Astrocyte (in vitro differentiated cells and primary cell): ENCODE results near the gene CFAP57. TPM values are rescaled to one million over a fixed set of nuclear protein-coding genes. Genes with fewer than 3 reads are reported as not detected.

Experiments
- DNase-seq: peaks from one replicate; pipeline ENCODE4 v3.0.0-alpha.2; 2010; ENCODE audit warnings: low read depth
- FAIRE-seq: peaks from 2 replicates; lab custom pipeline; 2011; peaks lifted over from hg19 to GRCh38; lab: Jason Lieb, UNC
- H2AFZ ChIP-seq: 2 replicates; pipeline ENCODE4 v1.6.0; 2012; ENCODE audit warnings: low read depth, low read length, inconsistent platforms
- H3K27ac ChIP-seq: 2 replicates; pipeline ENCODE4 v1.5.1; 2011; ENCODE audit warnings: low read depth, low read length, inconsistent platforms
- H3K27me3 ChIP-seq: 2 replicates; pipeline ENCODE4 v1.6.0; 2011; ENCODE audit warnings: low read length, inconsistent platforms; ENCODE audit not compliant: insufficient read depth
- H3K36me3 ChIP-seq: 2 replicates; pipeline ENCODE4 v1.5.1; 2011; ENCODE audit warnings: low read length, inconsistent platforms; ENCODE audit not compliant: insufficient read depth
- H3K4me1 ChIP-seq: 2 replicates; pipeline ENCODE4 v1.5.1; 2011; ENCODE audit warnings: low read length, inconsistent platforms; ENCODE audit not compliant: insufficient read depth
- H3K4me2 ChIP-seq: 2 replicates; pipeline ENCODE4 v1.6.0; 2012; ENCODE audit warnings: low read length, inconsistent platforms
- H3K4me3 ChIP-seq: 2 replicates; pipeline ENCODE4 v1.5.1; 2011; ENCODE audit warnings: low read depth, mild to moderate bottlenecking, low read length, inconsistent platforms; ENCODE audit not compliant: insufficient read depth
- H3K79me2 ChIP-seq: 2 replicates; pipeline ENCODE4 v1.6.0; 2012; ENCODE audit warnings: mild to moderate bottlenecking, low read length, inconsistent platforms; ENCODE audit not compliant: insufficient read depth
- H3K9ac ChIP-seq: 2 replicates; pipeline ENCODE4 v1.6.0; 2012; ENCODE audit warnings: mild to moderate bottlenecking, low read length, inconsistent platforms
- H3K9me3 ChIP-seq: 2 replicates; pipeline ENCODE4 v1.5.1; 2012; ENCODE audit warnings: low read depth, mild to moderate bottlenecking, low read length, inconsistent platforms; ENCODE audit not compliant: insufficient read depth
- H4K20me1 ChIP-seq: 2 replicates; pipeline ENCODE4 v1.6.0; 2012; ENCODE audit warnings: low read length, inconsistent platforms; ENCODE audit not compliant: insufficient read depth
- H3K27ac Mint-ChIP-seq: one replicate; pipeline ENCODE4 v1.8.0; 2021; ENCODE audit warnings: mild to moderate bottlenecking, mixed read lengths; ENCODE audit not compliant: unreplicated experiment
- H3K27me3 Mint-ChIP-seq: one replicate; pipeline ENCODE4 v1.8.0; 2021; ENCODE audit warnings: low read depth, mixed read lengths; ENCODE audit not compliant: unreplicated experiment
- H3K36me3 Mint-ChIP-seq: one replicate; pipeline ENCODE4 v1.8.0; 2021; ENCODE audit warnings: low read depth, mixed read lengths; ENCODE audit not compliant: unreplicated experiment
- H3K4me1 Mint-ChIP-seq: one replicate; pipeline ENCODE4 v1.8.0; 2021; ENCODE audit warnings: low read depth, mixed read lengths; ENCODE audit not compliant: unreplicated experiment
- H3K4me3 Mint-ChIP-seq: one replicate; pipeline ENCODE4 v1.8.0; 2021; ENCODE audit warnings: mild to moderate bottlenecking, moderate library complexity, mixed read lengths; ENCODE audit not compliant: unreplicated experiment
- H3K9me3 Mint-ChIP-seq: one replicate; pipeline ENCODE4 v1.8.0; 2021; ENCODE audit warnings: mild to moderate bottlenecking, mixed read lengths; ENCODE audit not compliant: unreplicated experiment
- EZH2 ChIP-seq: IDR thresholded peaks from 2 replicates; pipeline ENCODE4 v1.6.1; 2012; ENCODE audit warnings: mild to moderate bottlenecking, low read length, inconsistent platforms; ENCODE audit not compliant: insufficient read depth
- total RNA-seq: library from RNA; stranded (reverse); gene quantifications from 2 replicates; pipeline ENCODE4 v1.2.1, GENCODE V29; 2021
- TF ChIP-seq, protein P1 (sequence below): IDR thresholded peaks from 2 replicates; pipeline ENCODE4 v1.5.1; 2011; ENCODE audit warnings: low read depth, mild to moderate bottlenecking, inconsistent platforms, low read length, moderate library complexity; ENCODE audit not compliant: insufficient read depth

CFAP57 gene
- total RNA-seq, 1 donor from 2014 or later: 0.18 TPM

DNA sequence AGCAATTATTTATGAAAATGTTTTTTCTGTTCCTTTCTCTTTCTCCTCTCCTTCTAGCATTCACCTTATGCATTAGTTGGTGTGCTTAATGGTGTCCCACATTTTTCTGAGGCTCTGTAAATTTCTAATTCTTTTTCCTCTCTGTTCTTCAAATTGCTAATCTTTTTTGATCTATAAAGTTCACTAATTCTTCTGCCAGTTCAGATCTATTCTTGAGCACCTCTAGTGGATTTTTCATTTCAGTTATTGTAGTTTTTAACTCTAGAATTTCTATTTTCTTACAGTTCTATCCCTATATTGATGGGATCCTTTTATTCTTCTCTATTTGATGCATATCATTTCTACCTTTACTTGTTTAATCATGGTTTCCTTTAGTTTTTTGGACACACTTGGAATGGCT, 22.4 kb downstream of the CFAP57 start:
- H3K9me3 Mint-ChIP-seq: peaks cover 5% of the 10 kb centered on the region

DNA sequence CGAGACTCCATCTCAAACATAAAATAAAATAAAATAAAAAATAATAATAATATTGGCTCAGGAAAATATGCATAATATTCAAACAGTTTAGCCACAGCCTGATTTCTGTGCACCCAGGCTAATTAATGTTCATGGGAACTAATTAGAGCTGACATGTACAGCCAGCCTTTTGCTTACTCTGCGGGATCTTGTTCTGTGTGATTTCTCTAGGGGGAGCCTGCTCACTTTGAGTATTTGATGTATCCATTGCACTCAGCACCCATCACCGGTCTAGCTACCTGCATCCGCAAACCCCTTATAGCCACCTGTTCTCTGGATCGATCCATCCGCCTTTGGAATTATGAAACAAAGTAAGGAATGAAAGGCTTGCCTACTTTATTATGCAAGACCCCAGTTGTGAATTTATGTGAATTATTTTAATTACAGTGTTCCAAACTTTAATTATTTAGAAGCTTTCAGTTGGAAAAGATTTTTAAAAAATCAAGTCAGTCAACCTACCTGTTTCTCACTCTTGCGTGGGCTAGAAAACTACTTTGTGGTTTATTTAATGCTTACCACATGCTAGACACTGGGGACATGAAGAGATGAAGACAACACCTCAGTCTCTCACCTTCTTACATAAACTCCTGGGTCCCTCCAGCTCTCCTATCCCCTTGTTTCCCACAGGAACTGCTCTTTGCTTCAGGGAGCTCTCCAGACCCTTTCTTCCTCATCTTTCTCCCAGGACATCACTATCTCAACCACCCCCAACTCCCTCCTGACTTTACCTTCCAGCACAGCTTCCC, 25.4 kb downstream of the CFAP57 start:
- H3K27me3 Mint-ChIP-seq: no peaks in the 10 kb centered on the region
- DNase-seq (no peak), FAIRE-seq (no peak)
- Histone ChIP-seq H4K20me1 (no peaks in the 10 kb centered on the region), H3K9me3 (no peaks in the 10 kb centered on the region), H3K4me2 (no peak overlapping the region), H3K9ac (no peak overlapping the region), H3K79me2 (no peaks in the 10 kb centered on the region), H3K27me3 (peaks cover 2% of the 10 kb centered on the region), H3K27ac (no peak overlapping the region), H3K4me1 (no peaks in the 10 kb centered on the region), H2AFZ (no peak overlapping the region), H3K4me3 (no peak overlapping the region), H3K36me3 (no peaks in the 10 kb centered on the region)
- H3K4me1 Mint-ChIP-seq: no peaks in the 10 kb centered on the region
- no peak overlapping the region for H3K4me3 Mint-ChIP-seq
- no peak overlapping the region for H3K27ac Mint-ChIP-seq
- H3K9me3 Mint-ChIP-seq: no peaks in the 10 kb centered on the region
- TF ChIP-seq, protein P1, sequence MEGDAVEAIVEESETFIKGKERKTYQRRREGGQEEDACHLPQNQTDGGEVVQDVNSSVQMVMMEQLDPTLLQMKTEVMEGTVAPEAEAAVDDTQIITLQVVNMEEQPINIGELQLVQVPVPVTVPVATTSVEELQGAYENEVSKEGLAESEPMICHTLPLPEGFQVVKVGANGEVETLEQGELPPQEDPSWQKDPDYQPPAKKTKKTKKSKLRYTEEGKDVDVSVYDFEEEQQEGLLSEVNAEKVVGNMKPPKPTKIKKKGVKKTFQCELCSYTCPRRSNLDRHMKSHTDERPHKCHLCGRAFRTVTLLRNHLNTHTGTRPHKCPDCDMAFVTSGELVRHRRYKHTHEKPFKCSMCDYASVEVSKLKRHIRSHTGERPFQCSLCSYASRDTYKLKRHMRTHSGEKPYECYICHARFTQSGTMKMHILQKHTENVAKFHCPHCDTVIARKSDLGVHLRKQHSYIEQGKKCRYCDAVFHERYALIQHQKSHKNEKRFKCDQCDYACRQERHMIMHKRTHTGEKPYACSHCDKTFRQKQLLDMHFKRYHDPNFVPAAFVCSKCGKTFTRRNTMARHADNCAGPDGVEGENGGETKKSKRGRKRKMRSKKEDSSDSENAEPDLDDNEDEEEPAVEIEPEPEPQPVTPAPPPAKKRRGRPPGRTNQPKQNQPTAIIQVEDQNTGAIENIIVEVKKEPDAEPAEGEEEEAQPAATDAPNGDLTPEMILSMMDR: no peak
- no peak for TF ChIP-seq EZH2
- no peaks in the 10 kb centered on the region for H3K36me3 Mint-ChIP-seq

More for the DNA sequence above, 22.4 kb downstream of the CFAP57 start:
- Histone ChIP-seq H3K79me2 (no peaks in the 10 kb centered on the region), H3K36me3 (no peaks in the 10 kb centered on the region), H3K27ac (no peak overlapping the region), H3K4me1 (no peaks in the 10 kb centered on the region), H3K4me3 (no peak overlapping the region), H2AFZ (no peak overlapping the region), H4K20me1 (no peaks in the 10 kb centered on the region), H3K27me3 (peaks cover 2% of the 10 kb centered on the region), H3K9me3 (no peaks in the 10 kb centered on the region), H3K4me2 (no peak overlapping the region), H3K9ac (no peak overlapping the region)
- DNase-seq: no peak
- no peak for FAIRE-seq
- H3K27me3 Mint-ChIP-seq: no peaks in the 10 kb centered on the region
- H3K4me1 Mint-ChIP-seq: no peaks in the 10 kb centered on the region
- no peaks in the 10 kb centered on the region for H3K36me3 Mint-ChIP-seq
- H3K4me3 Mint-ChIP-seq: no peak overlapping the region
- no peak overlapping the region for H3K27ac Mint-ChIP-seq
- TF ChIP-seq, protein P1: no peak
- no peak for TF ChIP-seq EZH2

DNA sequence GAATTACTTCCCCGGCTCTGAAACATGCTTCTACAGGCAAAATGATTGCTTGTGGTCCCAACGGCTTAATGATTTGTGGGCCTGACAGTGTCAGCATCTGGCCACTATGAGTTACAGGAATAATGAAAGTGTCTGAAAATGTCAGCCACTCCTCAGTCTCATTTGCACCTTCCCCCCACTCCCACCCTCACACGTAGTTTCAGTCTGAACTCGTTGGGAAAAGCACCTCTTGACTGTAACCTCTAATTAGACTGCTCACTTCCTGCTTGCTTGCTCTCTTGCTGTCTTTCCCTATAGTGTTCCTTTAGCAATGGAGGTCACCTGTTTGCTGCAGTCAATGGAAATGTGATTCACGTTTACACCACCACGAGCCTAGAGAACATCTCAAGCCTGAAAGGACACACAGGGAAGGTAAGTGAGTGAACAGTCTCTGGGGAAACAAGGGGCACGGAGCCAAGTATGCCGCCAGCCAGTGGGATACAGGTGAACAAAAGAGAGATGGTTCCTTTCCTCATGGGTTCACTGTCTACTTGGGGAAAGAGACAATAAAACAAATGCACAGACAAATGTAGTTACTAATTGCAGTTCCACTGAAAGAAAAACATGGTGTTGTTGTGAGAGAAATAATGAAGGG, 27.1 kb downstream of the CFAP57 start:
- Histone ChIP-seq H3K36me3 (no peaks in the 10 kb centered on the region), H3K27ac (no peak overlapping the region), H2AFZ (no peak overlapping the region), H3K9ac (no peak overlapping the region), H3K4me3 (no peak overlapping the region), H4K20me1 (no peaks in the 10 kb centered on the region), H3K79me2 (no peaks in the 10 kb centered on the region), H3K4me2 (no peak overlapping the region), H3K27me3 (peaks cover 2% of the 10 kb centered on the region), H3K9me3 (no peaks in the 10 kb centered on the region), H3K4me1 (no peaks in the 10 kb centered on the region)
- Mint-ChIP-seq H3K36me3 (no peaks in the 10 kb centered on the region), H3K4me3 (no peak overlapping the region), H3K4me1 (no peaks in the 10 kb centered on the region), H3K27ac (no peak overlapping the region), H3K27me3 (no peaks in the 10 kb centered on the region), H3K9me3 (peaks cover 6% of the 10 kb centered on the region)
- no peak for FAIRE-seq
- no peak for DNase-seq
- TF ChIP-seq, protein P1: no peak
- no peak for TF ChIP-seq EZH2
